NCI-H1092 (cell line): ENCODE data around the gene KCNIP4.
"Not testable (repeated sequence)": the region's sequence is repeated elsewhere in the genome, so short reads cannot be mapped to it uniquely, and the experiment has no call there.

Experiments
- DNase-seq: peaks from one replicate; lab custom pipeline; 2025; lab: John Stamatoyannopoulos, UW

The KCNIP4 gene

GRCh38 chr4:21366312-21366711 lies 582.3 kb downstream of the KCNIP4 start:
- DNase-seq: no peak

- DNase-seq: no peak
Observed at GRCh38 chr4:21363701-21364100, 584.9 kb downstream of the KCNIP4 start.

GRCh38 chr4:21352354-21352753 lies 596.2 kb downstream of the KCNIP4 start:
- not testable (repeated sequence) for DNase-seq

- no peak for DNase-seq
Observed at GRCh38 chr4:21347142-21347541, 601.4 kb downstream of the KCNIP4 start.

GRCh38 chr4:21327976-21328700 lies 620.4 kb downstream of the KCNIP4 start:
- no peak for DNase-seq

- no peak for DNase-seq
Observed at GRCh38 chr4:21320034-21320433, 628.5 kb downstream of the KCNIP4 start.

- DNase-seq: no peak
Observed at GRCh38 chr4:21307709-21308108, 640.9 kb downstream of the KCNIP4 start.

- DNase-seq: no peak
Observed at GRCh38 chr4:21304540-21304887, 644.1 kb downstream of the KCNIP4 start.

- DNase-seq: no peak
Observed at GRCh38 chr4:21290562-21290961, 658.0 kb downstream of the KCNIP4 start.

- DNase-seq: no peak
Observed at GRCh38 chr4:21276046-21276445, 672.5 kb downstream of the KCNIP4 start.

- no peak for DNase-seq
Observed at GRCh38 chr4:21271439-21272052, 677.0 kb downstream of the KCNIP4 start.

- no peak for DNase-seq
Observed at GRCh38 chr4:21248331-21248730, 700.2 kb downstream of the KCNIP4 start.

- no peak for DNase-seq
Observed at GRCh38 chr4:21242163-21242562, 706.4 kb downstream of the KCNIP4 start.

- no peak for DNase-seq
Observed at GRCh38 chr4:21226637-21227538, 721.7 kb downstream of the KCNIP4 start.

GRCh38 chr4:21211846-21212245 lies 736.7 kb downstream of the KCNIP4 start:
- DNase-seq: peak; percentile 10

GRCh38 chr4:21209860-21210259 lies 738.7 kb downstream of the KCNIP4 start:
- no peak for DNase-seq

GRCh38 chr4:21205821-21206531 lies 742.6 kb downstream of the KCNIP4 start:
- no peak for DNase-seq

- no peak for DNase-seq
Observed at GRCh38 chr4:21203416-21203815, 745.2 kb downstream of the KCNIP4 start.

- no peak for DNase-seq
Observed at GRCh38 chr4:21202959-21203358, 745.6 kb downstream of the KCNIP4 start.

- no peak for DNase-seq
Observed at GRCh38 chr4:21198683-21199082, 749.9 kb downstream of the KCNIP4 start.

- DNase-seq: no peak
Observed at GRCh38 chr4:21195682-21196081, 752.9 kb downstream of the KCNIP4 start.

GRCh38 chr4:21192367-21192766 lies 756.2 kb downstream of the KCNIP4 start:
- no peak for DNase-seq
